SK-N-MC (cell line): ENCODE results near the gene CACNA1C.

Experiments
- EZH2 ChIP-seq: fragments of 200-600 bp; sonication (generic); IDR thresholded peaks from one replicate; pipeline ENCODE4 v1.6.1; 2017; ENCODE audit warnings: antibody characterized with exemption
- FOXP2 ChIP-seq: optimal IDR thresholded peaks from 2 replicates; pipeline ENCODE3; 2011; ENCODE audit warnings: mild to moderate bottlenecking, moderate library complexity; ENCODE audit not compliant: insufficient read depth; ENCODE audit errors: extremely low read length, control extremely low read depth
- POLR2AphosphoS5 ChIP-seq: IDR thresholded peaks from 2 replicates; pipeline ENCODE4 v1.6.1; 2012; ENCODE audit warnings: mild to moderate bottlenecking, low read depth, low read length, borderline replicate concordance

GRCh38 chr12:2385529-2385928, 332.7 kb downstream of the CACNA1C start:
- TF ChIP-seq POLR2AphosphoS5 (no peak), EZH2 (no peak), FOXP2 (no peak)
